ENCODE measurements around the gene SLC25A33.

SLC25A33 gene

GRCh38 chr1:9603766-9604753 lies 64.8 kb downstream of the SLC25A33 start:
- H3K9me3 ChIP-seq (ENCODE audit: control insufficient read depth, insufficient read depth, low read depth, low read length) = no peaks in the 10 kb centered on the region
- ChIA-PET POLR2A (interaction anchor here (0.5 to 0.6 kb wide), 2 partner anchors 25 to 87 kb away, joined by 3 read pairs; no protein-coding TSS in a partner anchor), CTCF (interaction anchor here (0.7 kb wide), 1 partner anchor 10 kb away, joined by 3 read pairs; no protein-coding TSS in a partner anchor)
- H3K4me3 ChIP-seq (ENCODE audit: low read depth, low read length) = no peak overlapping the region
- no peaks in the 10 kb centered on the region for H3K4me1 ChIP-seq (ENCODE audit: control insufficient read depth, insufficient read depth, low read length)
- H3K36me3 ChIP-seq (ENCODE audit: control insufficient read depth in 2 of 2, insufficient read depth in 1 of 2, low read length in 2 of 2) = peaks cover 11 to 93% of the 10 kb centered on the region in 2 experiments; a peak in 2 of 3 replicates
- TF ChIP-seq ZNF777 (tag by site-specific recombination; IDR thresholded peaks at IDR 0.05; ENCODE audit: borderline replicate concordance) = no peak
- no peak for TF ChIP-seq ZNF416 (tag by site-specific recombination; IDR thresholded peaks at IDR 0.05)
- TF ChIP-seq ZNF610 (tag by site-specific recombination; IDR thresholded peaks at IDR 0.05; ENCODE audit: borderline replicate concordance) = no peak
- TF ChIP-seq ZNF555 (tag by site-specific recombination; conservative IDR thresholded peaks at IDR 0.05) = no peak
- no peak for TF ChIP-seq ZNF560 (tag by site-specific recombination; IDR thresholded peaks at IDR 0.05; ENCODE audit: borderline replicate concordance)
- no peak for TF ChIP-seq ZNF324 (tag by site-specific recombination; IDR thresholded peaks at IDR 0.05)
- 0 out of 2 replicates have a peak, but pooled peaks have one; percentile 24 for TF ChIP-seq GLIS2 (tag by site-specific recombination; IDR thresholded peaks at IDR 0.05)
- TF ChIP-seq ZSCAN23 (tag by site-specific recombination; IDR thresholded peaks at IDR 0.05) = no peak
- no peak for TF ChIP-seq HOXC10 (CRISPR knock-in tag; IDR thresholded peaks at IDR 0.05)
- no peak overlapping the region for H3K27ac ChIP-seq (ENCODE audit: extremely low read depth, low read depth, low read length)

- Histone ChIP-seq H3K4me1 (ENCODE audit: control insufficient read depth, insufficient read depth, low read length) (no peaks in the 10 kb centered on the region), H3K27ac (ENCODE audit: extremely low read depth, low read depth, low read length) (no peak overlapping the region), H3K36me3 (ENCODE audit: control insufficient read depth in 2 of 2, insufficient read depth in 1 of 2, low read length in 2 of 2) (peaks cover 5 to 98% of the 10 kb centered on the region in 2 experiments; a peak in 2 of 3 replicates), H3K9me3 (ENCODE audit: control insufficient read depth, insufficient read depth, low read depth, low read length) (no peaks in the 10 kb centered on the region), H3K4me3 (ENCODE audit: low read depth, low read length) (no peak overlapping the region)
- ChIA-PET CTCF (no interaction called here), POLR2A (interaction anchor here (0.6 kb wide), 1 partner anchor 13 kb away, joined by 3 read pairs; no protein-coding TSS in a partner anchor)
- TF ChIP-seq SALL2 (tag by site-specific recombination; IDR thresholded peaks at IDR 0.05; ENCODE audit: borderline replicate concordance) = no peak
- TF ChIP-seq ZNF404 (tag by site-specific recombination; IDR thresholded peaks at IDR 0.05) = no peak
- no peak for TF ChIP-seq ZXDB (tag by site-specific recombination; IDR thresholded peaks at IDR 0.05)
- no peak for TF ChIP-seq PRDM10 (tag by site-specific recombination; IDR thresholded peaks at IDR 0.05)
These were observed 65.6 kb downstream of the SLC25A33 start for GRCh38 chr1:9604836-9605235.

GRCh38 chr1:9605946-9606455 lies 66.7 kb downstream of the SLC25A33 start:
- Histone ChIP-seq H3K27ac (ENCODE audit: extremely low read depth, low read depth, low read length) (no peak overlapping the region), H3K36me3 (ENCODE audit: control insufficient read depth in 2 of 2, insufficient read depth in 1 of 2, low read length in 2 of 2) (peaks cover 0 to 97% of the 10 kb centered on the region in 2 experiments; a peak in 2 of 3 replicates), H3K4me3 (ENCODE audit: low read depth, low read length) (no peak overlapping the region), H3K9me3 (ENCODE audit: control insufficient read depth, insufficient read depth, low read depth, low read length) (no peaks in the 10 kb centered on the region), H3K4me1 (ENCODE audit: control insufficient read depth, insufficient read depth, low read length) (no peaks in the 10 kb centered on the region)
- ChIA-PET CTCF (interaction anchor here (0.5 kb wide), 1 partner anchor 269 kb away, joined by 3 read pairs; no protein-coding TSS in a partner anchor), POLR2A (no interaction called here)
- no peak for TF ChIP-seq HOXD13 (CRISPR knock-in tag; IDR thresholded peaks at IDR 0.05; ENCODE audit: borderline replicate concordance)
- TF ChIP-seq ZFP69B (tag by site-specific recombination; IDR thresholded peaks at IDR 0.05) = no peak
- no peak for TF ChIP-seq ZNF677 (tag by site-specific recombination; IDR thresholded peaks at IDR 0.05)
- TF ChIP-seq ZNF560 (tag by site-specific recombination; IDR thresholded peaks at IDR 0.05; ENCODE audit: borderline replicate concordance) = no peak
- TF ChIP-seq ZNF10 (tag by site-specific recombination; IDR thresholded peaks at IDR 0.05) = no peak

All from HEK293 (cell line).